A172 (cell line): Measurements from ENCODE around the gene OXNAD1. TPM values are rescaled to one million over a fixed set of nuclear protein-coding genes. Genes with fewer than 3 reads are reported as not detected.
A peak's percentile ranks its signal among the peaks of the same experiment; 100 is the strongest.

Experiments
- DNase-seq: peaks from one replicate; pipeline ENCODE4 v3.0.0-alpha.2; 2015; ENCODE audit warnings: low spot score
- total RNA-seq: library from RNA; depleted of rRNA; stranded (reverse); fragments of >200 nt; shearing (Covaris generic); gene quantifications from 2 replicates; pipeline ENCODE4 v1.2.3, GENCODE V29; 2014

OXNAD1 gene
- total RNA-seq, 1 experiment from 2014 or later: 17.5 TPM

- DNase-seq: no peak
Observed at GRCh38 chr3:16328124-16328523, 63.1 kb downstream of the OXNAD1 start.

DNA sequence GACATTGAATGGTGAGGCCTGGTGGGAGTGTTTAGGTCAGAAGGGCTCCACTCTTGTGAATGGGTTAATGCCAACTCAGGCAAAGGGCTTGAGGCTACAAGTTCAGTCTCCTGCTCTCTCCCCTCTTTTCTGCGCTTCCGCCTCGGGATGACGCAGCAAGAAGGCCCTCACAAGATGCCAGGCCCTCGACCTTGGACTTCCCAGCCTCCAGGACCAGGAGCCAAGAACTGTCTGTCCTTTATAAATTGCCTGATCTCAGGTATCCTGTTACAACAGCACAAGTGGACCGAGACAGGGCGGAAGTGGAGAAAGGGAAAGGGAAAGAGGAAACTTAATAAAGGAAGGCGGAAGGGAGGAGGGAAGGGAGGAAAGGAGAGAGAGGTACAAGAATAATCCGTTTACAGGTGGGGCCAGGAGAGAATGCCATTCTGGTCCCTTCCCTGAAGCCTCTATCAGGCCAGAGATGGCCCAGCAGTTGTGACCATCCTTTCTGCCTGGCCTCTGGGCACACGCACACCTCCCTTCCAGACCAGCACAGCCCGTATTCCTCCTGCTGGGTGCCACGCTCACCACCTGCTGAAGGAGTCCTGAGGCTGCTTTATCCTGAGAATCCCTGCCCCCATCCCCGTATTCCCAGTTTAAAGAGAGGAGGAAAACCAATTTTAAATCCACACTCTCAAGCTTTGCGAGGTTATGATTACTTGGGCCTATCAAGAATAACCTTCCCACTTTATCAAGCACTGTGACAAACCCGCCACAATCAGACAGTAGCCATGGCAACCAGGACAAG is 64.2 kb downstream of the OXNAD1 start:
- no peak for DNase-seq

GRCh38 chr3:16329826-16330129 is 64.8 kb downstream of the OXNAD1 start:
- no peak for DNase-seq

DNA sequence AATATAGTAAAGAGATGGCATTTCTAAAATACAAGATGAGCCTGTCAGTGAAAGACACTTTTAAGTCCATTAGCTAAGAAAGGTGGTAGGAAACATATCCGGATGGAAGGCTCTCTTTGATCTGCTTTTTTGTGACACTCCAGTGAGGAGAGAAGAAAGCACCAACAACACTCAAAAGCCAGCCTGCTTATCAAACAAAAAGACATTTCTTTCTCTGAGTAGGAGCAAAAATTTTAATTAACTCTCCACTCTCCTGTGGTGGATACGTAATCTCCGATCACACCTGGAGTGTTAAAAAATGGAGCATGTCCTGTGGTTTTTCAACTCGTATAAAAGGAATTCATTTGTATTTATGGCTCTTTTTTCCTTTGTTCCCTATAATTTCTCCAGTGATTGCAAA is 65.3 kb downstream of the OXNAD1 start:
- no peak for DNase-seq

DNA sequence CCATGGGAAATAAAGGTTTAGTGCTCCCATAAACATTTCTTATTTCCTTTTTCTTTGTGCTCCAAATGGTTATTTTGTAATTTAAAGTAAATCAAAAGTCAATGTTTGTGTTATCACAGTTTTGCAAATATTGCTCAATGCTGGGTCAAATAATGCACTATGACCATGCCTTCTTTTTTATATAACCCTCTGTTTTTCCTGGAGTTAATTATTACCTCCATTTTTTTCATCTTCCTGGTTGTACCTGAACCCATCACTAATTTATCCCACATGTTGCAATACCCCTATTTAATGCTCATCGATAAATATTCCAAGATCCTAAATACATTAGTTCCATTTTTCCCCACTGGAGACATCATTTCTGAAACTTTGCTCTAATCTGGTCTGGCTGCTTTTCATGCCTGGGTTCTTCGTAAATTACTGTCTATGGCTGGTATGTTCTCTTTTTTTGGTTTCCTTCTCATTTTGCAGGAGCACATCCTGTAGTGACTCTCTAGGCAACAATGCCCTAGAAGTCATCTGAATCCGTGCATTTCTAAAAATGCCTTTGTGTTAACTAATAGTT is 66.4 kb downstream of the OXNAD1 start:
- no peak for DNase-seq

DNA sequence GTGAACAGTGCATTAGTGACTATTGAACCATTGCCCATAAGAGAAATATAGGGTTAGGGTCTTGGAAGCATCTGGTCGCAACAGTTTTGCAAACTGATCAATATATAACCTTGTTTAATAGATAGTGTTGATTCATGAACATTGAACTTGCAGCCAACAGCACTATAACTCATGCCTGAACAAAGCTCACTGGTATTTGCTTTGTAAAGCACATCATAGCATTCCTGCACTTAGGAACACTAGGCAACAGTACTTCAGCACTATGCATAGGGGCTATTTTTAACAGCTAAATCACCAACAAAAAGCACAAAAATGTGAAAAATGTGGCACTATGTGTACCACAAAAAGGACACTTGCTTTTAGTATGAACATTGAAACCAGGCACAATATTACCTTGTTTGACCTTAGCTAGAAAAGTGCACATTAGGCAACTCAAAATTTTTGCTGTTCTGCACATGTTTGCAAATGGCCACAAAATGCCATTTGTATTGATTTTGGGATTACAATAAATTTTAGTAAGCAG is 68.0 kb downstream of the OXNAD1 start:
- peak; percentile 49 for DNase-seq

GRCh38 chr3:16334909-16335308 is 69.9 kb downstream of the OXNAD1 start:
- DNase-seq: peak; percentile 12

- DNase-seq: no peak
Observed at GRCh38 chr3:16335333-16335732, 70.3 kb downstream of the OXNAD1 start.

GRCh38 chr3:16335772-16336645 is 71.0 kb downstream of the OXNAD1 start:
- no peak for DNase-seq

GRCh38 chr3:16336825-16337224 is 71.8 kb downstream of the OXNAD1 start:
- no peak for DNase-seq

DNA sequence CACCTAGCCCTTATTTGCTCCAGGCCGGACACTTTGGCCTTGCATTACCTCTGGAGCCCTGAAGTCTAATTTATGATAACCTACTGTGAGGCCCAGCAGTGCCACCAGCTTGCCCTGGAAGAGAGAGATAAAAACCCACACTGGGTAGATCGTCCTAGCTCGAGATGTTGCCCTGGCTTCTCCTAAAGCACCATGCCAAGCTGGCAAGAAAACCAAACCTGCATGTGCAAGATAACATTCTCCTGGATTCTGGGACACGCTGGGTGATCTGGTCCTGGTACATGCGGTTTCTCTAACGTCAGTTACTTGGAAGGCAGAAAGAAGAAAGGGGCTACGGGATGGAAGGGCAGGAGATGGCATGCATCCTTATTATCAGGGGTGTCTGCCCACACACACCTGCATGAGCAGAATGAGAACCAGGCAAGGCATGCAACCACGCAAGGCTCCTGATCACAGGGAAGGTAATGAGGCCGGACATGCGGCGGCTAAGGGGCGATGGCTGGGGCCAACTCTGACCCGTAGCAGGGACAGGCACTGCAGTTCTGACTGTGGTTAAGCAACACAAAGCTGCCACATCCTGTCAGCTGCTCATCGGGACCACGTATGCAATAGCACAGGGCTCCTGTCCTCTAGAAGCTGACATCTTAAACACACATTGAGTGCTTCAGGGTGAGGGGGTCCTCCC is 73.0 kb downstream of the OXNAD1 start:
- DNase-seq: no peak

GRCh38 chr3:16338999-16339398 is 74.0 kb downstream of the OXNAD1 start:
- peak; percentile 72 for DNase-seq

DNA sequence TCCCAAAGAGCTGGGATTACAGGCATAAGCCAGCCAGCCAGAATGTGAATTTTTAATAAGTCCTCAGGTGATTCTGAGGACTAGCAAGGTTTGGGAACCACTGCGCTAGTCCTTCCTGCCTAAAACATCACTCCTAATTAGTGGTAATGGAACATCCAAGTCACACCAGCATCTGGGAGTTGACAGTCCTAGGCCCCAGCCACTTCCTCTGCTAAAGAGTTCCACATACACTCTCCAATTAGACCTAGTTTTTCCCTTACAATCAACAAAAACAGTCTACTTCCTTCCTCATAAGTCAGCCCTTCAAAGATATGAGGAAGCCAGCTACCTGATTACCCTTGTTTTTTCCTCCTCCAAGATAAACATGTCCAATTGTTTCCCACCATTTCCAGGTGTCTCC is 78.1 kb downstream of the OXNAD1 start:
- no peak for DNase-seq

- DNase-seq: no peak
Observed at GRCh38 chr3:16346413-16347081, 81.5 kb downstream of the OXNAD1 start.

GRCh38 chr3:16347548-16347947 is 82.5 kb downstream of the OXNAD1 start:
- DNase-seq: no peak

DNA sequence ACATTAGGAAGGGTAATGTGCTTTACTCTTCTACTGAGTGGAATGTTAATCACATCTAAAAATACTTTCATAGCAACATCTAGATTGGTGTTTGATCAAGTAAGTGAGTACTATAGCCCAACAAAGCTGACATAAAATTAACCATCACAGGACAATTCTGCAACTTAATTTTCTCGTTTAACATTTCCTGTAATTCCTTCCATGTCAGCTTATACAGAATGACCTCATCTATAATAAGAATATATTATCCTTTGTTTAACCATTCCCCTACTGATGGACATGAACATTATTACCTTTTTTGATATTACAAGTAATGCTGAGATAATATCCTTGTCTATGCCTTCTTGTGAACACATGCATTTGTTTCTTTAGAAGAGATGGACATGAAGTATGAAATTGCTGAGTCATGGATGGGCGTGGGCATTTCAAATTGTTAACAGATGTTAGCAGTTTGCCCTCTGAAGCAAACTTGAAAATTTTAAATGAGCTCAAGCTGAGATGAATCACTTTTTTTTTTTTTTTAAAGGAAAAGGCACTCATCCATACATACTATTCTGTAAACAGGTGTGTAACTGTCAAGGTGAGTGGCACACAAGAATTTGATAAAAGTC is 85.1 kb downstream of the OXNAD1 start:
- DNase-seq: peak; percentile 40

GRCh38 chr3:16350597-16351318 is 85.7 kb downstream of the OXNAD1 start:
- DNase-seq: no peak

DNA sequence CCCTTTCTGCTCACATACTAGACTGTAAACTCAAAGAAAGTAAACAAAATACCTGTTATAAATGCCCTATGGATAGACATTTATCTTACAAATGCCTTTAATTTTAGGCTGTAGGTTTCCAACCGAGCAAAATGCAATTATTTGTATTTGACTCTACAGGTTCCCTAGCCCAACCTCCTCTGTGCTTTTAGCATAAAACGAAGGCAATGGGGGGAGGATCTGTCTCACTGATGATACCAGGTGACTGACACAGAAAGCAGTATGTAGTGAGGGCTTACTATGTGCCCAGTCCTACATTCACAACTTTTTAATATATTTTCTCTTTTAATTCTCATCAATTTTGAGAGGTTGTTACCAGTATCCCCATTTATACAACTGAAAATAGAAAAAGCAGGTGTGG is 87.4 kb downstream of the OXNAD1 start:
- DNase-seq: no peak

DNA sequence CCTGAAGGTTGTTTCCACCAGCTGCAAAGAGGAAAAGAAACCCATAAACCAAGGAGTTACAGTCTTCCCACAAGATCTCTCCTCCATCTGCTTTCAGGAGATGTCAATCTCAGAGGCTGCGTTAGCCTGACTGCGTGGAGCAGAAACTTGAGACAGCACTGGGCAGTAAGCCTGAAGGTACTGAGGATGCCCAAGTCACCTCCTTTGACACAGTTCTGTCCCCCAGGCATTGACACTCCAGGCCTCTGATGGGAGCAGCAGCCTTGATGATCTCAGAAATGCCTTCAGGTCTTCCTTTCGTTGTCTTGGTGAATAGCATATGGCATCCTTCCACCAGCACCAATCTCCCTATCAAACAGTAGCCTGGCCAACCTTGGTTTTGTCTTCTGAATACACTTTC is 89.3 kb downstream of the OXNAD1 start:
- no peak for DNase-seq
